IMR-90 (cell line): ENCODE results near the gene KDM3A. TPM values are rescaled to one million over a fixed set of nuclear protein-coding genes. Genes with fewer than 3 reads are reported as not detected.

Source experiments
- ATAC-seq: fragments of 200-7000 bp; cut with Tn5 transposase; 2 replicates; pipeline ENCODE4 v1.9.1; 2020; ENCODE audit warnings: low read depth, mild to moderate bottlenecking, moderate library complexity
- BruUV-seq: library from RNA; stranded (reverse); fragments of 400-500 nt; replicated peaks from 2 replicates; lab custom pipeline; 2021; lab: Mats Ljungman, UMichigan
- CTCF ChIA-PET: fragments of 300-600 bp; formaldehyde crosslinking; extraction: SDS; loops from one replicate; lab custom pipeline; 2021; ENCODE audit warnings: antibody characterized with exemption; lab: Yijun Ruan, JAX
- POLR2A ChIA-PET: fragments of 300-600 bp; sonication (Branson Sonifier 250); formaldehyde crosslinking; loops from one replicate; lab custom pipeline; 2022; ENCODE audit warnings: antibody characterized with exemption; ENCODE audit not compliant: unreplicated experiment; lab: Charles Lee
- DNase-seq: peaks from one replicate; pipeline ENCODE4 v3.0.0; 2013
- H2AFZ ChIP-seq: replicated peaks from 2 replicates; pipeline ENCODE3; 2013; ENCODE audit warnings: low read length, mild to moderate bottlenecking; ENCODE audit not compliant: poor library complexity
- H2AK5ac ChIP-seq: 2 replicates; pipeline ENCODE4 v1.6.1; 2013; ENCODE audit warnings: low read depth, low read length, inconsistent platforms
- H2AK9ac ChIP-seq: replicated peaks from 2 replicates; pipeline ENCODE3; 2013; ENCODE audit warnings: mild to moderate bottlenecking, low read depth, low read length, moderate library complexity; ENCODE audit not compliant: poor library complexity
- H2BK120ac ChIP-seq: 2 replicates; pipeline ENCODE4 v1.6.1; 2013; ENCODE audit warnings: low read depth, low read length, inconsistent platforms
- H2BK15ac ChIP-seq: 3 replicates; pipeline ENCODE4 v1.6.1; 2013; ENCODE audit warnings: low read depth, low read length, inconsistent platforms
- H2BK20ac ChIP-seq: 2 replicates; pipeline ENCODE4 v1.6.1; 2013; ENCODE audit warnings: low read depth, mild to moderate bottlenecking, inconsistent platforms, low read length, moderate library complexity
- H2BK5ac ChIP-seq: 2 replicates; pipeline ENCODE4 v1.6.1; 2013; ENCODE audit warnings: mild to moderate bottlenecking, low read depth, low read length, inconsistent platforms; ENCODE audit not compliant: poor library complexity, severe bottlenecking
- H3K14ac ChIP-seq: replicated peaks from 2 replicates; pipeline ENCODE4 v1.6.1; 2013; ENCODE audit warnings: low read depth, low read length, inconsistent platforms
- H3K18ac ChIP-seq: 2 replicates; pipeline ENCODE4 v1.6.1; 2013; ENCODE audit warnings: low read depth, low read length, control low read depth
- H3K23ac ChIP-seq: 2 replicates; pipeline ENCODE4 v1.6.1; 2013; ENCODE audit warnings: low read depth, low read length, inconsistent platforms
- H3K27ac ChIP-seq: 2 replicates; pipeline ENCODE4 v1.5.1; 2013; ENCODE audit warnings: mild to moderate bottlenecking, control low read depth, low read length; ENCODE audit not compliant: insufficient read depth
- H3K27me3 ChIP-seq: 2 replicates; pipeline ENCODE4 v1.6.1; 2013; ENCODE audit warnings: low read length; ENCODE audit not compliant: control insufficient read depth, insufficient read depth
- H3K36me3 ChIP-seq: 2 replicates; pipeline ENCODE4 v1.6.1; 2013; ENCODE audit warnings: low read length, mixed read lengths; ENCODE audit not compliant: control insufficient read depth, insufficient read depth
- H3K4ac ChIP-seq: 2 replicates; pipeline ENCODE4 v1.6.1; 2013; ENCODE audit warnings: low read depth, low read length, inconsistent platforms
- H3K4me1 ChIP-seq: 2 replicates; pipeline ENCODE4 v1.6.1; 2013; ENCODE audit warnings: low read length, mixed read lengths; ENCODE audit not compliant: control insufficient read depth, insufficient read depth
- H3K4me2 ChIP-seq: 2 replicates; pipeline ENCODE4 v1.6.1; 2013; ENCODE audit warnings: low read depth, mild to moderate bottlenecking, control low read depth, low read length, moderate library complexity
- H3K4me3 ChIP-seq: 2 replicates; pipeline ENCODE4 v1.5.1; 2013; ENCODE audit warnings: low read depth, mild to moderate bottlenecking, control low read depth, low read length, moderate library complexity; ENCODE audit not compliant: insufficient read depth
- H3K56ac ChIP-seq: 2 replicates; pipeline ENCODE4 v1.6.1; 2013; ENCODE audit warnings: low read length, inconsistent platforms; ENCODE audit not compliant: insufficient read depth; ENCODE audit errors: extremely low read depth
- H3K79me1 ChIP-seq, 2 experiments: 2 replicates each; pipeline ENCODE4 v1.6.1; 2013; ENCODE audit warnings: low read length in 2 of 2, inconsistent platforms in 1 of 2, low read depth in 1 of 2
- H3K9ac ChIP-seq: 2 replicates; pipeline ENCODE4 v1.6.1; 2013; ENCODE audit warnings: low read depth, low read length, control low read depth
- H3K9me1 ChIP-seq: 2 replicates; pipeline ENCODE4 v1.6.1; 2013; ENCODE audit warnings: low read length, inconsistent platforms; ENCODE audit not compliant: insufficient read depth
- H3K9me3 ChIP-seq: 2 replicates; pipeline ENCODE4 v1.6.1; 2013; ENCODE audit warnings: low read length; ENCODE audit not compliant: control insufficient read depth, insufficient read depth
- H4K20me1 ChIP-seq: 2 replicates; pipeline ENCODE4 v1.6.1; 2013; ENCODE audit warnings: low read length, inconsistent platforms; ENCODE audit not compliant: insufficient read depth
- H4K5ac ChIP-seq: 2 replicates; pipeline ENCODE4 v1.6.1; 2013; ENCODE audit warnings: mild to moderate bottlenecking, low read depth, low read length, control low read depth
- H4K8ac ChIP-seq, 2 experiments: 2 replicates each; pipeline ENCODE4 v1.6.1; 2013; ENCODE audit warnings: low read depth in 2 of 2, low read length in 2 of 2, control low read depth in 1 of 2, inconsistent platforms in 1 of 2
- H4K91ac ChIP-seq: 2 replicates; pipeline ENCODE4 v1.6.1; 2013; ENCODE audit warnings: low read depth, low read length, inconsistent platforms; ENCODE audit not compliant: insufficient read depth
- BHLHE40 ChIP-seq: fragments of 150-350 bp; IDR thresholded peaks from 2 replicates; pipeline ENCODE4 v1.6.1; 2016; ENCODE audit warnings: mild to moderate bottlenecking, low read depth, low read length
- CEBPB ChIP-seq: IDR thresholded peaks from 2 replicates; pipeline ENCODE4 v1.6.1; 2012; ENCODE audit warnings: low read depth, low read length, improper control_type of control experiment
- MAZ ChIP-seq: IDR thresholded peaks from 2 replicates; pipeline ENCODE4 v1.6.1; 2012; ENCODE audit warnings: low read depth, mild to moderate bottlenecking, low read length, improper control_type of control experiment, moderate library complexity, borderline replicate concordance
- NFE2L2 ChIP-seq: fragments of 150-350 bp; IDR thresholded peaks from 2 replicates; pipeline ENCODE4 v1.6.1; 2016; ENCODE audit warnings: low read depth, mild to moderate bottlenecking, low read length
- RAD21 ChIP-seq: IDR thresholded peaks from 2 replicates; pipeline ENCODE4 v1.6.1; 2012; ENCODE audit warnings: low read length, improper control_type of control experiment
- RFX5 ChIP-seq: IDR thresholded peaks from 2 replicates; pipeline ENCODE4 v1.8.0; 2012; ENCODE audit warnings: low read depth, mild to moderate bottlenecking, low read length, moderate library complexity
- WGBS, 2 experiments: methylation state at CpG; one replicate each; pipeline versions ENCODE4 v1.1.5 to v1.1.7; 2013; ENCODE audit warnings: missing lambda C conversion rate in 2 of 2; ENCODE audit not compliant: insufficient read length in 1 of 2; ENCODE audit errors: extremely low coverage in 2 of 2; 5-methylcytosine and 5-hydroxymethylcytosine counted together
- dilution Hi-C: fragments of 300-500 bp; cut with HindIII; formaldehyde crosslinking; loops from one replicate; pipeline ENCODE4 v1.14.3; 2018; ENCODE audit warnings: low sequenced_read_pairs; ENCODE audit not compliant: unreplicated experiment
- in situ Hi-C: fragments of 300-500 bp; cut with MboI; formaldehyde crosslinking; loops from 3 replicates; pipeline ENCODE4 v1.14.3; 2019; ENCODE audit warnings: low sequenced_read_pairs, inconsistent platforms, mixed read lengths
- intact Hi-C: fragments of 100-400 bp; cut with micrococcal nuclease; formaldehyde crosslinking; loops from 2 replicates; pipeline ENCODE4 v1.10.0; 2022
- polyA plus RNA-seq, 3 experiments: library from polyadenylated mRNA; depleted of rRNA; stranded (reverse); fragments of >200 nt; gene quantifications; 2 replicates each; pipeline ENCODE4 v1.2.3, GENCODE V29; 2012; ENCODE audit warnings: low replicate concordance in 1 of 3
- total RNA-seq: library from RNA; depleted of rRNA; stranded (reverse); fragments of >200 nt; gene quantifications from 2 replicates; pipeline ENCODE4 v1.2.3, GENCODE V29; 2012
- TF ChIP-seq, protein P1 (sequence below): conservative IDR thresholded peaks from 2 replicates; pipeline ENCODE4 v1.5.1; 2012; ENCODE audit warnings: mild to moderate bottlenecking, low read depth, low read length, improper control_type of control experiment

The KDM3A gene
- total and polyA plus RNA-seq, 2 of the 4 experiments (the other 2 are of a cell fraction), result 24.8 to 33.3 TPM

DNA sequence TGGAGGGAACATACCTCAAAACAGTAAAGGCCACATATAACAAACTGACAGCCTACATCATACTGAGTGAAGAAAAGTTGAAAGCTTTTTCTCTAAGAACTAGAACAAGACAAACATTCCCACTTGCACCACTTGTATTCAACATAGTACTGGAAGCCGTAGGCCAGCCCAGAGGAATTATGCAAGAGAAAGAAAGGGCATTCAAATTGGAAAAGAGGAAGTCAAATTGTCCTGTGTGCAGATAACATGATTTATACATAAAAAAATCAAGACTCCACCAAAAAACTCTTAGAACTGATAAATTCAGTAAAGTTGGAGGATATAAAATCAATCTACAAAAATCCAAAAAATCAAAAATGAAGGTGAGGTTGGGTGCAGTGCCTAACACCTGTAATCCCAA lies 8.0 kb upstream of the KDM3A start:
- no TSS peak for BruUV-seq
- Histone ChIP-seq H3K36me3 (no peaks in the 10 kb centered on the region), H4K5ac (no peak overlapping the region), H4K8ac (no peak overlapping the region), H3K9ac (no peak overlapping the region), H3K9me1 (no peaks in the 10 kb centered on the region), H3K18ac (no peak overlapping the region), H3K4me2 (no peak overlapping the region), H3K4me3 (no peak overlapping the region), H3K4me1 (no peaks in the 10 kb centered on the region), H4K20me1 (no peaks in the 10 kb centered on the region), H3K79me1 (no peaks in the 10 kb centered on the region), H3K27ac (no peak overlapping the region), H3K14ac (no peak overlapping the region), H3K56ac (no peak overlapping the region), H2AK5ac (no peak overlapping the region), H2BK20ac (no peak overlapping the region), H2BK15ac (no peak overlapping the region), H2BK5ac (no peak overlapping the region), H3K23ac (no peak overlapping the region), H4K91ac (no peak overlapping the region), H3K9me3 (0 out of 2 replicates have a peak, but pooled peaks cover 2% of the 10 kb centered on the region), H3K27me3 (peaks cover 6% of the 10 kb centered on the region), H2AK9ac (no peak overlapping the region), H3K4ac (no peak overlapping the region), H2BK120ac (no peak overlapping the region), H2AFZ (no peak overlapping the region)
- ATAC-seq, result no peak
- intact Hi-C loops, result no loop called here
- in situ Hi-C loops, result no loop called here
- CTCF ChIA-PET, result no interaction called here
- TF ChIP-seq BHLHE40 (no peak), CEBPB (no peak), NFE2L2 (no peak), RFX5 (no peak), RAD21 (no peak), MAZ (no peak)
- TF ChIP-seq, protein P1, sequence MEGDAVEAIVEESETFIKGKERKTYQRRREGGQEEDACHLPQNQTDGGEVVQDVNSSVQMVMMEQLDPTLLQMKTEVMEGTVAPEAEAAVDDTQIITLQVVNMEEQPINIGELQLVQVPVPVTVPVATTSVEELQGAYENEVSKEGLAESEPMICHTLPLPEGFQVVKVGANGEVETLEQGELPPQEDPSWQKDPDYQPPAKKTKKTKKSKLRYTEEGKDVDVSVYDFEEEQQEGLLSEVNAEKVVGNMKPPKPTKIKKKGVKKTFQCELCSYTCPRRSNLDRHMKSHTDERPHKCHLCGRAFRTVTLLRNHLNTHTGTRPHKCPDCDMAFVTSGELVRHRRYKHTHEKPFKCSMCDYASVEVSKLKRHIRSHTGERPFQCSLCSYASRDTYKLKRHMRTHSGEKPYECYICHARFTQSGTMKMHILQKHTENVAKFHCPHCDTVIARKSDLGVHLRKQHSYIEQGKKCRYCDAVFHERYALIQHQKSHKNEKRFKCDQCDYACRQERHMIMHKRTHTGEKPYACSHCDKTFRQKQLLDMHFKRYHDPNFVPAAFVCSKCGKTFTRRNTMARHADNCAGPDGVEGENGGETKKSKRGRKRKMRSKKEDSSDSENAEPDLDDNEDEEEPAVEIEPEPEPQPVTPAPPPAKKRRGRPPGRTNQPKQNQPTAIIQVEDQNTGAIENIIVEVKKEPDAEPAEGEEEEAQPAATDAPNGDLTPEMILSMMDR, result no peak
- DNase-seq, result no peak
- dilution Hi-C loops, result no loop called here
- no CpG with 5 or more reads among the region's 1 CpG for WGBS, 2 experiments
- POLR2A ChIA-PET, result no interaction called here
